Stimulated activated naive CD8-positive, alpha-beta T cell treated with anti-CD3 and anti-CD28 coated beads, Interleukin-15, Interleukin-2, amounts not matched to agents 100 ng/mL and 50 ng/mL, for 24 hours (primary cell): Measurements from ENCODE around the gene SIT1.
A peak's percentile ranks its signal among the peaks of the same experiment; 100 is the strongest.
"Not testable (repeated sequence)": the region's sequence is repeated elsewhere in the genome, so short reads cannot be mapped to it uniquely, and the experiment has no call there.

Experiments
- H3K27ac Mint-ChIP-seq: one replicate; pipeline ENCODE4 v1.8.0; 2021; ENCODE audit warnings: mild to moderate bottlenecking, mixed read lengths
- H3K27me3 Mint-ChIP-seq: one replicate; pipeline ENCODE4 v1.8.0; 2021; ENCODE audit warnings: mixed read lengths
- H3K36me3 Mint-ChIP-seq: one replicate; pipeline ENCODE4 v1.8.0; 2021; ENCODE audit warnings: low read depth, mixed read lengths
- H3K4me1 Mint-ChIP-seq: one replicate; pipeline ENCODE4 v1.8.0; 2021; ENCODE audit warnings: low read depth, mixed read lengths
- H3K4me3 Mint-ChIP-seq: one replicate; pipeline ENCODE4 v1.8.0; 2021; ENCODE audit warnings: mild to moderate bottlenecking, mixed read lengths
- H3K9me3 Mint-ChIP-seq: one replicate; pipeline ENCODE4 v1.8.0; 2021; ENCODE audit warnings: mixed read lengths

SIT1 gene

GRCh38 chr9:35617548-35617947 lies 33.2 kb downstream of the SIT1 start:
- Mint-ChIP-seq H3K4me3 (peak overlapping the region; percentile 84), H3K9me3 (no peaks in the 10 kb centered on the region), H3K36me3 (no peaks in the 10 kb centered on the region), H3K27ac (peak overlapping the region; percentile 95), H3K4me1 (peaks cover 67% of the 10 kb centered on the region), H3K27me3 (no peaks in the 10 kb centered on the region)

- peak overlapping the region; percentile 95 for H3K27ac Mint-ChIP-seq
- no peaks in the 10 kb centered on the region for H3K27me3 Mint-ChIP-seq
- no peaks in the 10 kb centered on the region for H3K36me3 Mint-ChIP-seq
- peaks cover 64% of the 10 kb centered on the region for H3K4me1 Mint-ChIP-seq
- H3K4me3 Mint-ChIP-seq = peak overlapping the region; percentile 84
- H3K9me3 Mint-ChIP-seq = no peaks in the 10 kb centered on the region
Observed at GRCh38 chr9:35616681-35617459, 33.9 kb downstream of the SIT1 start.

- Mint-ChIP-seq H3K4me3 (peak overlapping the region; percentile 84), H3K27me3 (no peaks in the 10 kb centered on the region), H3K4me1 (peaks cover 63% of the 10 kb centered on the region), H3K9me3 (no peaks in the 10 kb centered on the region), H3K27ac (peak overlapping the region; percentile 95), H3K36me3 (no peaks in the 10 kb centered on the region)
Observed at GRCh38 chr9:35615981-35616680, 34.6 kb downstream of the SIT1 start.

- Mint-ChIP-seq H3K4me1 (peaks cover 30% of the 10 kb centered on the region), H3K36me3 (peaks cover 12% of the 10 kb centered on the region), H3K9me3 (no peaks in the 10 kb centered on the region), H3K4me3 (no peak overlapping the region), H3K27ac (no peak overlapping the region), H3K27me3 (no peaks in the 10 kb centered on the region)
Observed at GRCh38 chr9:35612843-35613242, 37.9 kb downstream of the SIT1 start.

- H3K9me3 Mint-ChIP-seq, H3K4me3 Mint-ChIP-seq, H3K27me3 Mint-ChIP-seq, H3K27ac Mint-ChIP-seq: not testable (repeated sequence)
- H3K4me1 Mint-ChIP-seq = peaks cover 24% of the 10 kb centered on the region
- H3K36me3 Mint-ChIP-seq = peaks cover 18% of the 10 kb centered on the region
Observed at GRCh38 chr9:35612066-35612465, 38.7 kb downstream of the SIT1 start.

DNA sequence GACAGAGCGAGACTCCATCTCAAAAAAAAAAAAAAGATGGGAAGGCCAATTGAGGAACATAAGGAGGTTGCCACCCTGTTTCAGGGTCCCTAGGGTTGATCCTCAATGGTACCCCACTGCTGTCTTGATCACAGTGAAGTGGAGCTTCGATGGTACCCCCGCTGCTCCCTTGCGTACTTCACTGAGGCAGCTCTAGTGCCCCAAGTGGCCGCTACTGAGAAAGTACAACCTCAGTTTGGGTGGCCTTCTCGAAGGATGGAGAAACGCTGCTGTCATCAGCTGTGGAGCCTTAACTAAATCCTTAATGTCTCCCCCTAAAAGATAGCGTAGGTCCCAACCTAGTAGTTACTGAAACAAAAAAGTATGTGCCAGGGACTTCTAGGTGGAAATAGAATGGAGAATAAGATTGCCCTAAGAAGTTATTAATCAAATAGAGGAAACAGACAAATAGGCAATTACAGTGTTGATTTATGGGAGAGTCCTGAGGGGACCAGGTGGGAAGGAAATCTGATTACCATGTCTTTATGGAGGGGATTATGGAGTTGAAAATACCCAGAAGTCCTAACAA lies 39.4 kb downstream of the SIT1 start:
- Mint-ChIP-seq H3K27ac (peak overlapping the region; percentile 43), H3K36me3 (peaks cover 22% of the 10 kb centered on the region), H3K4me1 (peaks cover 24% of the 10 kb centered on the region), H3K27me3 (no peaks in the 10 kb centered on the region), H3K4me3 (no peak overlapping the region), H3K9me3 (no peaks in the 10 kb centered on the region)

GRCh38 chr9:35609820-35610163 lies 40.9 kb downstream of the SIT1 start:
- no peaks in the 10 kb centered on the region for H3K27me3 Mint-ChIP-seq
- peaks cover 20% of the 10 kb centered on the region for H3K4me1 Mint-ChIP-seq
- no peak overlapping the region for H3K27ac Mint-ChIP-seq
- H3K9me3 Mint-ChIP-seq = no peaks in the 10 kb centered on the region
- no peak overlapping the region for H3K4me3 Mint-ChIP-seq
- H3K36me3 Mint-ChIP-seq = peaks cover 22% of the 10 kb centered on the region

DNA sequence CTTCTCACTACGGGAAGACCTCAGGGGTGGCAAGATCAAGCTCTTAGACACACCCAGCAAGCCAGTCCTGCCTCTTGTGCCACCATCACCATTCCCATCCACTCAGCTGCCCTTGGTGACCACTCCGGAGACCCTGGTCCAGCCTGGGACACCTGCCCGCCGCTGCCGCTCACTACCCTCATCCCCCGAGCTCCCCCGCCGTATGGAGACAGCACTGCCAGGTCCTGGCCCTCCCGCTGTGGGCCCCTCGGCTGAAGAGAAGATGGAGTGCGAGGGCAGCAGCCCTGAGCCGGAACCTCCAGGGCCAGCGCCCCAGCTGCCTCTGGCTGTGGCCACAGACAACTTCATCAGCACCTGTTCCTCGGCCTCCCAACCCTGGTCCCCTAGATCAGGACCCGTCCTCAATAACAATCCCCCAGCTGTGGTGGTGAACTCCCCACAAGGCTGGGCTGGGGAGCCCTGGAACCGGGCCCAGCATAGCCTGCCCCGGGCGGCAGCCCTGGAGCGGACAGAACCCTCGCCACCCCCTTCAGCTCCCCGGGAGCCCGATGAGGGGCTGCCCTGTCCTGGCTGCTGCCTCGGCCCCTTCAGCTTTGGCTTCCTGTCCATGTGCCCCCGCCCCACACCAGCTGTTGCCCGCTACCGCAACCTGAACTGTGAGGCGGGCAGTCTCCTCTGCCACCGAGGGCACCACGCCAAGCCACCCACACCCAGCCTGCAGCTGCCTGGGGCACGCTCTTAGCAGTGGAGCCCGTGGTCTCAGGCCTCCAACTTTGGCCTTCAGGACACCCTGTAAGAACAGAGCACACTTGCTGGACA lies 41.5 kb downstream of the SIT1 start:
- Mint-ChIP-seq H3K27me3 (no peaks in the 10 kb centered on the region), H3K9me3 (no peaks in the 10 kb centered on the region), H3K4me1 (peaks cover 23% of the 10 kb centered on the region), H3K4me3 (no peak overlapping the region), H3K36me3 (peaks cover 22% of the 10 kb centered on the region), H3K27ac (no peak overlapping the region)

DNA sequence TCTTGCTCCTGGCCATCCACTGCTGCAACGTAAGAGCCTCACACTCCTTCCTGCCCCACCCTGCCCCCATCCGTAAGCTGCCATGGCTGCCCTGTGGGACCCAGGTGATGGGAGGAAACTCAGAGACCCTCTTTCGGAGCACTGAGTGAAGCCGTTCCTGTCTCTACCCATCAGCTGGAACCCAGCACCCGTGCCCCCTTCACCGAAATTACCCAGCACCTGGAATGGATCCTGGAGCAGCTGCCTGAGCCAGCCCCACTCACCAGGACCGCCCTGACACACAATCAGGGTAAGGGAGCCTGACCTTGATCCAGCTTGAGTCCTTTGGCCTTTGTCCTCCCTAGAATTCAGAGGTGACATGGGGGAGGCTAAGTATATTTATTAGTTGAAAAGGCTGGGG lies 42.5 kb downstream of the SIT1 start:
- H3K4me3 Mint-ChIP-seq = no peak overlapping the region

GRCh38 chr9:35606726-35607125 lies 44.0 kb downstream of the SIT1 start:
- no peak overlapping the region for H3K27ac Mint-ChIP-seq
- no peaks in the 10 kb centered on the region for H3K27me3 Mint-ChIP-seq
- no peaks in the 10 kb centered on the region for H3K9me3 Mint-ChIP-seq
- peaks cover 22% of the 10 kb centered on the region for H3K36me3 Mint-ChIP-seq
- H3K4me1 Mint-ChIP-seq = peaks cover 41% of the 10 kb centered on the region
- peak overlapping the region; percentile 55 for H3K4me3 Mint-ChIP-seq

More for the DNA sequence above, 42.5 kb downstream of the SIT1 start:
- Mint-ChIP-seq H3K9me3 (no peaks in the 10 kb centered on the region), H3K27me3 (no peaks in the 10 kb centered on the region), H3K36me3 (peaks cover 22% of the 10 kb centered on the region), H3K4me1 (peaks cover 33% of the 10 kb centered on the region), H3K27ac (no peak overlapping the region)

- Mint-ChIP-seq H3K4me3 (peak overlapping the region; percentile 84), H3K4me1 (peaks cover 35% of the 10 kb centered on the region), H3K27me3 (no peaks in the 10 kb centered on the region), H3K9me3 (no peaks in the 10 kb centered on the region), H3K36me3 (peaks cover 22% of the 10 kb centered on the region), H3K27ac (peak overlapping the region; percentile 45)
Observed at GRCh38 chr9:35606138-35606504, 44.6 kb downstream of the SIT1 start.

DNA sequence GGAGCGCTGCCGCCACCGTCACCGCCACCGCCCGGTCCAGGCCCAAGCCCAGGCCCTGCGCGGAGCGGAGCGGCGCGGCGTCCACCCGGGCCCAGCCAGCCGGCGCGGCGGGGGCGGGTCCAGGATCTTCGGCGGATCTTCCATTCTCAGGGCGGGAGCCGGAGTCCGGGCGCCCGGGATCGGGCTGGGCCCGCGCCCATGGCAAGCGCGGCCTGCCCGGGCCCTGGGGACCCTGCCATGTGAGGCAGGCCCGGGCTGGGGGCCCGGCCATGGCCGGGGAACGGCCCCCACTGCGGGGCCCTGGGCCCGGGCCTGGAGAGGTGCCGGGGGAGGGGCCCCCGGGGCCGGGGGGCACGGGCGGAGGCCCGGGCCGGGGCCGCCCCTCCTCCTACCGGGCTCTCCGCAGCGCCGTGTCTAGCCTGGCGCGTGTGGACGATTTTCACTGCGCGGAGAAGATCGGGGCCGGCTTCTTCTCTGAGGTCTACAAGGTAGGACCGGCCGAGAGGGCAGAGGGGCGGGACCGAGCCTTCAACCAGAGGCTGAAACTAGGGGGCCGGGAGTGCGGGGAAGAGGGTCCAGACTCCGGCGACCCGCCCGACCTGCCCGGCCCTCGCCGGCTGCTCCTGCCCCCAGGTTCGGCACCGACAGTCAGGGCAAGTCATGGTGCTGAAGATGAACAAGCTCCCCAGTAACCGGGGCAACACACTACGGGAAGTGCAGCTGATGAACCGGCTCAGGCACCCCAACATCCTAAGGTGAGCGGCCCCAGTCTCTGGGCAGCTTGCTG lies 45.2 kb downstream of the SIT1 start:
- Mint-ChIP-seq H3K36me3 (peaks cover 22% of the 10 kb centered on the region), H3K9me3 (no peaks in the 10 kb centered on the region), H3K4me1 (peaks cover 35% of the 10 kb centered on the region), H3K4me3 (peak overlapping the region; percentile 84), H3K27me3 (no peaks in the 10 kb centered on the region), H3K27ac (peak overlapping the region; percentile 45)

- Mint-ChIP-seq H3K27me3 (no peaks in the 10 kb centered on the region), H3K9me3 (no peaks in the 10 kb centered on the region), H3K4me1 (peaks cover 35% of the 10 kb centered on the region), H3K36me3 (peaks cover 22% of the 10 kb centered on the region), H3K4me3 (peak within 1 kb of the TSS; percentile 93), H3K27ac (peak within 1 kb of the TSS; percentile 99)
Observed at GRCh38 chr9:35604578-35605350, 46.0 kb downstream of the SIT1 start, which contains the start of gene TESK1. Gene TESK1 (plus strand): TSS chr9:35605262. CDS start chr9:35605620, 358 bp downstream.
